Measurements from ENCODE around the gene RARA.

RARA gene

GRCh38 chr17:40346765-40347158 lies 37.8 kb downstream of the RARA start:
- DNase-seq = no peak

- no peak for DNase-seq
Measured at GRCh38 chr17:40347319-40348135, 38.5 kb downstream of the RARA start.

- no peak for DNase-seq
Measured at GRCh38 chr17:40348136-40348504, 39.1 kb downstream of the RARA start.

- DNase-seq = no peak
Measured at GRCh38 chr17:40348562-40349476, 39.8 kb downstream of the RARA start.

- no peak for DNase-seq
Measured at GRCh38 chr17:40349477-40349894, 40.5 kb downstream of the RARA start.

GRCh38 chr17:40349895-40350688 lies 41.1 kb downstream of the RARA start:
- no peak for DNase-seq

GRCh38 chr17:40350689-40351358 lies 41.8 kb downstream of the RARA start:
- DNase-seq = no peak

GRCh38 chr17:40351359-40352236 lies 42.6 kb downstream of the RARA start:
- DNase-seq = no peak

GRCh38 chr17:40352237-40352778 lies 43.3 kb downstream of the RARA start:
- no peak for DNase-seq

GRCh38 chr17:40352779-40353394 lies 43.9 kb downstream of the RARA start:
- no peak for DNase-seq

GRCh38 chr17:40354221-40355122 lies 45.5 kb downstream of the RARA start:
- no peak for DNase-seq

- DNase-seq = no peak
Measured at GRCh38 chr17:40355123-40355803, 46.3 kb downstream of the RARA start.

- DNase-seq = no peak
Measured at GRCh38 chr17:40355804-40356758, 47.1 kb downstream of the RARA start.

GRCh38 chr17:40356990-40357881 lies 48.3 kb downstream of the RARA start:
- DNase-seq = no peak

- DNase-seq = no peak
Measured at GRCh38 chr17:40358323-40359038, 49.5 kb downstream of the RARA start.

GRCh38 chr17:40360091-40360490 lies 51.1 kb downstream of the RARA start:
- no peak for DNase-seq
